H1 (cell line): Measurements from ENCODE around the gene VASP. TPM values are rescaled to one million over a fixed set of nuclear protein-coding genes. Genes with fewer than 3 reads are reported as not detected.

ENCODE experiments used
- CBX5 ChIP-seq: fragments of 300-800, 300-1000 bp; sonication (generic); IDR thresholded peaks from 2 replicates; pipeline ENCODE4 v1.7.1; 2016; ENCODE audit warnings: antibody characterized with exemption, low read length, low read depth
- CHD2 ChIP-seq: IDR thresholded peaks from 2 replicates; pipeline ENCODE4 v1.6.1; 2012; ENCODE audit warnings: low read length, improper control_type of control experiment
- CREB1 ChIP-seq: IDR thresholded peaks from 2 replicates; pipeline ENCODE4 v1.6.1; 2012; ENCODE audit warnings: inconsistent platforms
- EP300 ChIP-seq, 2 experiments: IDR thresholded peaks; 1 replicate in 1 of 2; 2 replicates in 1 of 2; pipeline ENCODE4 v1.6.1; 2011 to 2012; ENCODE audit warnings: low read depth in 2 of 2, low read length in 2 of 2, mild to moderate bottlenecking in 2 of 2, borderline replicate concordance in 1 of 2, inconsistent platforms in 1 of 2, moderate library complexity in 1 of 2
- GTF2F1 ChIP-seq: IDR thresholded peaks from 2 replicates; pipeline ENCODE4 v1.6.1; 2012; ENCODE audit warnings: low read depth, low read length, improper control_type of control experiment, borderline replicate concordance
- HDAC6 ChIP-seq: IDR thresholded peaks from one replicate; pipeline ENCODE4 v1.7.1; 2012; ENCODE audit warnings: low read depth, mild to moderate bottlenecking, inconsistent platforms, low read length, moderate library complexity
- KDM1A ChIP-seq: fragments of 200-600, 300-600 bp; sonication (generic); IDR thresholded peaks from 2 replicates; pipeline ENCODE4 v1.7.1; 2016; ENCODE audit warnings: mild to moderate bottlenecking, low read length, borderline replicate concordance
- KDM5A ChIP-seq: fragments of 200-600 bp; IDR thresholded peaks from 2 replicates; pipeline ENCODE4 v1.7.1; 2012; ENCODE audit warnings: mild to moderate bottlenecking, low read length, inconsistent platforms, mixed read lengths
- POLR2AphosphoS5 ChIP-seq: IDR thresholded peaks from 2 replicates; pipeline ENCODE4 v1.6.1; 2011; ENCODE audit warnings: low read depth, low read length
- SRF ChIP-seq: IDR thresholded peaks from 2 replicates; pipeline ENCODE4 v1.6.1; 2011; ENCODE audit warnings: mild to moderate bottlenecking, low read depth, low read length, moderate library complexity
- TEAD4 ChIP-seq: IDR thresholded peaks from 2 replicates; pipeline ENCODE4 v1.6.1; 2012; ENCODE audit warnings: low read depth, low read length, inconsistent platforms, mixed read lengths
- YY1 ChIP-seq: IDR thresholded peaks from 2 replicates; pipeline ENCODE4 v1.6.1; 2011; ENCODE audit warnings: low read depth, mild to moderate bottlenecking, low read length
- polyA plus RNA-seq, 7 experiments: library from polyadenylated mRNA; depleted of rRNA in 3 of 7; stranded (reverse) in 5 of 7; unstranded in 2 of 7; fragments of >200 nt in 5 of 7; fragments of 200-250 nt in 2 of 7; gene quantifications; 1 replicate in 5 of 7; 2 replicates in 1 of 7; 4 replicates in 1 of 7; pipeline versions ENCODE4 v1.2.1 to v1.2.3, GENCODE V29; 2011 to 2013; ENCODE audit warnings: missing spikeins in 2 of 7, mixed read lengths in 2 of 7
- total RNA-seq: library from RNA; stranded (reverse); fragmentation: NEBNext Ultra II Directional; extraction: Animal tissue kit (Norgen Biotek cat#: 25700); gene quantifications from 2 replicates; pipeline ENCODE4 v1.2.1, GENCODE V29; 2021
- TF ChIP-seq, protein P1 (sequence below): fragments of 300-600 bp; sonication (generic); IDR thresholded peaks from 2 replicates; pipeline ENCODE4 v1.7.1; 2012; ENCODE audit warnings: low read length, moderate library complexity, mild to moderate bottlenecking, inconsistent platforms; ENCODE audit not compliant: insufficient replicate concordance

Gene VASP
- total and polyA plus RNA-seq, 2 of the 8 experiments (the other 6 are each of a cell fraction or from before 2014, with no cell fraction given): 89.7 to 135 TPM

- TF ChIP-seq, protein P1, sequence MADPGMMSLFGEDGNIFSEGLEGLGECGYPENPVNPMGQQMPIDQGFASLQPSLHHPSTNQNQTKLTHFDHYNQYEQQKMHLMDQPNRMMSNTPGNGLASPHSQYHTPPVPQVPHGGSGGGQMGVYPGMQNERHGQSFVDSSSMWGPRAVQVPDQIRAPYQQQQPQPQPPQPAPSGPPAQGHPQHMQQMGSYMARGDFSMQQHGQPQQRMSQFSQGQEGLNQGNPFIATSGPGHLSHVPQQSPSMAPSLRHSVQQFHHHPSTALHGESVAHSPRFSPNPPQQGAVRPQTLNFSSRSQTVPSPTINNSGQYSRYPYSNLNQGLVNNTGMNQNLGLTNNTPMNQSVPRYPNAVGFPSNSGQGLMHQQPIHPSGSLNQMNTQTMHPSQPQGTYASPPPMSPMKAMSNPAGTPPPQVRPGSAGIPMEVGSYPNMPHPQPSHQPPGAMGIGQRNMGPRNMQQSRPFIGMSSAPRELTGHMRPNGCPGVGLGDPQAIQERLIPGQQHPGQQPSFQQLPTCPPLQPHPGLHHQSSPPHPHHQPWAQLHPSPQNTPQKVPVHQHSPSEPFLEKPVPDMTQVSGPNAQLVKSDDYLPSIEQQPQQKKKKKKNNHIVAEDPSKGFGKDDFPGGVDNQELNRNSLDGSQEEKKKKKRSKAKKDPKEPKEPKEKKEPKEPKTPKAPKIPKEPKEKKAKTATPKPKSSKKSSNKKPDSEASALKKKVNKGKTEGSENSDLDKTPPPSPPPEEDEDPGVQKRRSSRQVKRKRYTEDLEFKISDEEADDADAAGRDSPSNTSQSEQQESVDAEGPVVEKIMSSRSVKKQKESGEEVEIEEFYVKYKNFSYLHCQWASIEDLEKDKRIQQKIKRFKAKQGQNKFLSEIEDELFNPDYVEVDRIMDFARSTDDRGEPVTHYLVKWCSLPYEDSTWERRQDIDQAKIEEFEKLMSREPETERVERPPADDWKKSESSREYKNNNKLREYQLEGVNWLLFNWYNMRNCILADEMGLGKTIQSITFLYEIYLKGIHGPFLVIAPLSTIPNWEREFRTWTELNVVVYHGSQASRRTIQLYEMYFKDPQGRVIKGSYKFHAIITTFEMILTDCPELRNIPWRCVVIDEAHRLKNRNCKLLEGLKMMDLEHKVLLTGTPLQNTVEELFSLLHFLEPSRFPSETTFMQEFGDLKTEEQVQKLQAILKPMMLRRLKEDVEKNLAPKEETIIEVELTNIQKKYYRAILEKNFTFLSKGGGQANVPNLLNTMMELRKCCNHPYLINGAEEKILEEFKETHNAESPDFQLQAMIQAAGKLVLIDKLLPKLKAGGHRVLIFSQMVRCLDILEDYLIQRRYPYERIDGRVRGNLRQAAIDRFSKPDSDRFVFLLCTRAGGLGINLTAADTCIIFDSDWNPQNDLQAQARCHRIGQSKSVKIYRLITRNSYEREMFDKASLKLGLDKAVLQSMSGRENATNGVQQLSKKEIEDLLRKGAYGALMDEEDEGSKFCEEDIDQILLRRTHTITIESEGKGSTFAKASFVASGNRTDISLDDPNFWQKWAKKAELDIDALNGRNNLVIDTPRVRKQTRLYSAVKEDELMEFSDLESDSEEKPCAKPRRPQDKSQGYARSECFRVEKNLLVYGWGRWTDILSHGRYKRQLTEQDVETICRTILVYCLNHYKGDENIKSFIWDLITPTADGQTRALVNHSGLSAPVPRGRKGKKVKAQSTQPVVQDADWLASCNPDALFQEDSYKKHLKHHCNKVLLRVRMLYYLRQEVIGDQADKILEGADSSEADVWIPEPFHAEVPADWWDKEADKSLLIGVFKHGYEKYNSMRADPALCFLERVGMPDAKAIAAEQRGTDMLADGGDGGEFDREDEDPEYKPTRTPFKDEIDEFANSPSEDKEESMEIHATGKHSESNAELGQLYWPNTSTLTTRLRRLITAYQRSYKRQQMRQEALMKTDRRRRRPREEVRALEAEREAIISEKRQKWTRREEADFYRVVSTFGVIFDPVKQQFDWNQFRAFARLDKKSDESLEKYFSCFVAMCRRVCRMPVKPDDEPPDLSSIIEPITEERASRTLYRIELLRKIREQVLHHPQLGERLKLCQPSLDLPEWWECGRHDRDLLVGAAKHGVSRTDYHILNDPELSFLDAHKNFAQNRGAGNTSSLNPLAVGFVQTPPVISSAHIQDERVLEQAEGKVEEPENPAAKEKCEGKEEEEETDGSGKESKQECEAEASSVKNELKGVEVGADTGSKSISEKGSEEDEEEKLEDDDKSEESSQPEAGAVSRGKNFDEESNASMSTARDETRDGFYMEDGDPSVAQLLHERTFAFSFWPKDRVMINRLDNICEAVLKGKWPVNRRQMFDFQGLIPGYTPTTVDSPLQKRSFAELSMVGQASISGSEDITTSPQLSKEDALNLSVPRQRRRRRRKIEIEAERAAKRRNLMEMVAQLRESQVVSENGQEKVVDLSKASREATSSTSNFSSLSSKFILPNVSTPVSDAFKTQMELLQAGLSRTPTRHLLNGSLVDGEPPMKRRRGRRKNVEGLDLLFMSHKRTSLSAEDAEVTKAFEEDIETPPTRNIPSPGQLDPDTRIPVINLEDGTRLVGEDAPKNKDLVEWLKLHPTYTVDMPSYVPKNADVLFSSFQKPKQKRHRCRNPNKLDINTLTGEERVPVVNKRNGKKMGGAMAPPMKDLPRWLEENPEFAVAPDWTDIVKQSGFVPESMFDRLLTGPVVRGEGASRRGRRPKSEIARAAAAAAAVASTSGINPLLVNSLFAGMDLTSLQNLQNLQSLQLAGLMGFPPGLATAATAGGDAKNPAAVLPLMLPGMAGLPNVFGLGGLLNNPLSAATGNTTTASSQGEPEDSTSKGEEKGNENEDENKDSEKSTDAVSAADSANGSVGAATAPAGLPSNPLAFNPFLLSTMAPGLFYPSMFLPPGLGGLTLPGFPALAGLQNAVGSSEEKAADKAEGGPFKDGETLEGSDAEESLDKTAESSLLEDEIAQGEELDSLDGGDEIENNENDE: no peak
- TF ChIP-seq YY1 (no peak), GTF2F1 (no peak), CHD2 (no peak), POLR2AphosphoS5 (no peak), HDAC6 (no peak), EP300 (IDR thresholded peaks at IDR 0.05; ENCODE audit: borderline replicate concordance in 1 of 2, low read depth in 2 of 2, low read length in 2 of 2) (no peak), CBX5 (no peak), KDM1A (no peak), KDM5A (no peak), CREB1 (no peak), SRF (no peak), TEAD4 (no peak)
These were observed 31.0 kb upstream of the VASP start (continued) for GRCh38 chr19:45476304-45476703.
